Measurements from ENCODE around the gene KREMEN1. TPM values are rescaled to one million over a fixed set of nuclear protein-coding genes. Genes with fewer than 3 reads are reported as not detected.

Gene KREMEN1
- polyA plus RNA-seq, 1 of the 3 experiments (the other 2 are of a cell fraction) = 10.0 TPM

DNA sequence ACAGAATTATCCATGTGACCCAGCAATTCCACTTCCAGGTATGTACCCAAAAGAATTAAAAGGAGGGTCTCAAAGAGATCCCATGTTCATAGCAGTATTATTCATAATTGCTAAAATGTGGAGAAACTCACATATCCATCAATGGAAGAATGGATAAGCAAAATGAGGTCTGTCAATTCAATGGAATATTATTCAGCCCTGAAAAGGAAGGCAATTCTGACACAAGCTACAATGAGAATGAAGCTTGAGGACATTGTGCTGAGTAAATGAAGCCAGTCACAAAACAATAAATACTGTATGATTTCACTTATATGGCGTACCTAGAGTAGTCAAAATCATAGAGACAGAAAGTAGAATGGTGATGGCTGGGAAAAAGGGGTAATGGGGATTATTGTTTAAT is 113.5 kb downstream of the KREMEN1 start:
- CTCF ChIA-PET = interaction anchor here (1.8 to 2.9 kb wide), 3 partner anchors 15 to 59 kb away, joined by 5 to 12 read pairs (median 9); no protein-coding TSS in a partner anchor
- H3K27ac ChIP-seq (ENCODE audit: low read depth in 2 of 2, low read length in 1 of 2) = no peak overlapping the region
- H3K4me2 ChIP-seq = no peak overlapping the region
- H3K9me2 ChIP-seq = no peaks in the 10 kb centered on the region
- no peaks in the 10 kb centered on the region for H3K9me3 ChIP-seq
- no peak for TF ChIP-seq TAF1 (IDR thresholded peaks at IDR 0.05; ENCODE audit: borderline replicate concordance, low read depth, low read length)
- no peak for TF ChIP-seq GATA2 (CRISPR knock-in tag; IDR thresholded peaks at IDR 0.05)
- TF ChIP-seq, protein P1, sequence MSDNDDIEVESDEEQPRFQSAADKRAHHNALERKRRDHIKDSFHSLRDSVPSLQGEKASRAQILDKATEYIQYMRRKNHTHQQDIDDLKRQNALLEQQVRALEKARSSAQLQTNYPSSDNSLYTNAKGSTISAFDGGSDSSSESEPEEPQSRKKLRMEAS (IDR thresholded peaks at IDR 0.05; ENCODE audit: low read depth) = no peak
- TF ChIP-seq JUND (IDR thresholded peaks at IDR 0.05) = no peak
- no peak for TF ChIP-seq TCF12 (IDR thresholded peaks at IDR 0.05)
- no peak for TF ChIP-seq NFIC (IDR thresholded peaks at IDR 0.05; ENCODE audit: borderline replicate concordance)
- TF ChIP-seq, protein P2, sequence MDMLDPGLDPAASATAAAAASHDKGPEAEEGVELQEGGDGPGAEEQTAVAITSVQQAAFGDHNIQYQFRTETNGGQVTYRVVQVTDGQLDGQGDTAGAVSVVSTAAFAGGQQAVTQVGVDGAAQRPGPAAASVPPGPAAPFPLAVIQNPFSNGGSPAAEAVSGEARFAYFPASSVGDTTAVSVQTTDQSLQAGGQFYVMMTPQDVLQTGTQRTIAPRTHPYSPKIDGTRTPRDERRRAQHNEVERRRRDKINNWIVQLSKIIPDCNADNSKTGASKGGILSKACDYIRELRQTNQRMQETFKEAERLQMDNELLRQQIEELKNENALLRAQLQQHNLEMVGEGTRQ (IDR thresholded peaks at IDR 0.05; ENCODE audit: borderline replicate concordance, low read depth, low read length) = no peak
- TF ChIP-seq EP300 (IDR thresholded peaks at IDR 0.05; ENCODE audit: borderline replicate concordance in 1 of 2, low read depth in 1 of 2, low read length in 1 of 2) = no peak
- no peak for TF ChIP-seq RAD21 (IDR thresholded peaks at IDR 0.05; ENCODE audit: low read length)
- TF ChIP-seq CHD2 (IDR thresholded peaks at IDR 0.05; ENCODE audit: low read length, partially characterized antibody) = no peak
- TF ChIP-seq TEAD4 (IDR thresholded peaks at IDR 0.05; ENCODE audit: borderline replicate concordance, insufficient read depth) = no peak
- TF ChIP-seq MXI1 (IDR thresholded peaks at IDR 0.05; ENCODE audit: low read depth, low read length) = no peak
- TF ChIP-seq EZH2phosphoT487 (IDR thresholded peaks at IDR 0.05; ENCODE audit: borderline replicate concordance, low read depth) = no peak
- no peak for TF ChIP-seq RXRA (IDR thresholded peaks at IDR 0.05; ENCODE audit: borderline replicate concordance, low read depth)
- TF ChIP-seq POLR2AphosphoS5 (IDR thresholded peaks at IDR 0.05; ENCODE audit: low read depth, low read length) = no peak
- TF ChIP-seq RFX5 (IDR thresholded peaks at IDR 0.05; ENCODE audit: low read length) = no peak
- TF ChIP-seq, protein P3, sequence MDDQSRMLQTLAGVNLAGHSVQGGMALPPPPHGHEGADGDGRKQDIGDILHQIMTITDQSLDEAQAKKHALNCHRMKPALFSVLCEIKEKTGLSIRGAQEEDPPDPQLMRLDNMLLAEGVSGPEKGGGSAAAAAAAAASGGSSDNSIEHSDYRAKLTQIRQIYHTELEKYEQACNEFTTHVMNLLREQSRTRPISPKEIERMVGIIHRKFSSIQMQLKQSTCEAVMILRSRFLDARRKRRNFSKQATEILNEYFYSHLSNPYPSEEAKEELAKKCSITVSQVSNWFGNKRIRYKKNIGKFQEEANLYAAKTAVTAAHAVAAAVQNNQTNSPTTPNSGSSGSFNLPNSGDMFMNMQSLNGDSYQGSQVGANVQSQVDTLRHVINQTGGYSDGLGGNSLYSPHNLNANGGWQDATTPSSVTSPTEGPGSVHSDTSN (IDR thresholded peaks at IDR 0.05) = no peak
- no peaks in the 10 kb centered on the region for H3F3A ChIP-seq (replicated peaks; ENCODE audit: insufficient read depth)
- H3K9ac ChIP-seq = no peak overlapping the region
- no peaks in the 10 kb centered on the region for H4K20me1 ChIP-seq (ENCODE audit: insufficient read depth)
- DNase-seq = no peak
- H3K27me3 ChIP-seq (ENCODE audit: insufficient read depth) = no peaks in the 10 kb centered on the region
- no peaks in the 10 kb centered on the region; a peak in 1 of 4 replicates for H3K4me1 ChIP-seq (ENCODE audit: control insufficient read depth in 1 of 2, insufficient read depth in 2 of 2, low read depth in 1 of 2, low read length in 1 of 2)
- H3K36me3 ChIP-seq (replicated peaks in 1 of 2; ENCODE audit: control insufficient read depth in 1 of 2, insufficient read depth in 2 of 2, low read length in 1 of 2) = no peaks in the 10 kb centered on the region
- no peaks in the 10 kb centered on the region for H3K79me2 ChIP-seq (ENCODE audit: insufficient read depth)
- H3K4me3 ChIP-seq (ENCODE audit: low read depth in 2 of 2, low read length in 1 of 2) = no peak overlapping the region
- POLR2A ChIA-PET = no interaction called here
- no peak overlapping the region for H2AFZ ChIP-seq (ENCODE audit: low read depth)
- 83% methylated on average over 1 of the region's 1 CpG for WGBS (ENCODE audit: low lambda C conversion rate)

DNA sequence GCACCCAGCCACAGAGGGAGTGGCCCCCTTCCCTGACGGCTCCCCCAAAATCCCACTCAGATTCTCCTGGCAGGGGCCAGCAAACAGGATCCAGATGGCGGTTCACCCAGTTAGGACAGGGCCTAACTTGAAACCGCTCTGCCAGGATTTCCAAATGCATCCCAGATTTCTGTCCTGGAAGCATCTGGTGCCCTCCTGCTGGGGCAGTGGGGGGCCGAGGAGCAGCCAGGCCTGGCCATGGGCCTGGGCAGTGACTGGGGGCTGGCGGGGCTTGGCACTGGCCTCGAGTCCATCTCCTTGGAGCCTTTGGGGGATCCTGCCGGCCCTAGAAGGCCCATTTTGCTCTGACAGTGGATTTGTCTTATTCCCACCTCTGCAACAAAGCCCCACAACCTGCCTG is 115.0 kb downstream of the KREMEN1 start:
- CTCF ChIA-PET = no interaction called here
- Histone ChIP-seq H4K20me1 (ENCODE audit: insufficient read depth) (no peaks in the 10 kb centered on the region), H2AFZ (ENCODE audit: low read depth) (no peak overlapping the region), H3K4me2 (no peak overlapping the region), H3K4me3 (ENCODE audit: low read depth in 2 of 2, low read length in 1 of 2) (no peak overlapping the region), H3F3A (replicated peaks; ENCODE audit: insufficient read depth) (no peaks in the 10 kb centered on the region), H3K4me1 (ENCODE audit: control insufficient read depth in 1 of 2, insufficient read depth in 2 of 2, low read depth in 1 of 2, low read length in 1 of 2) (no peaks in the 10 kb centered on the region; a peak in 1 of 4 replicates), H3K27ac (ENCODE audit: low read depth in 2 of 2, low read length in 1 of 2) (no peak overlapping the region; a peak in 1 of 4 replicates), H3K9me2 (no peaks in the 10 kb centered on the region), H3K27me3 (ENCODE audit: insufficient read depth) (no peaks in the 10 kb centered on the region), H3K79me2 (ENCODE audit: insufficient read depth) (no peaks in the 10 kb centered on the region), H3K9me3 (no peaks in the 10 kb centered on the region), H3K36me3 (replicated peaks in 1 of 2; ENCODE audit: control insufficient read depth in 1 of 2, insufficient read depth in 2 of 2, low read length in 1 of 2) (no peaks in the 10 kb centered on the region), H3K9ac (no peak overlapping the region)
- DNase-seq = peak; percentile 50
- WGBS (ENCODE audit: low lambda C conversion rate) = 71% methylated on average over 6 of the region's 7 CpGs
- POLR2A ChIA-PET = no interaction called here
- TF ChIP-seq RCOR1 (IDR thresholded peaks at IDR 0.05; ENCODE audit: low read length) (no peak), FOXJ3 (CRISPR knock-in tag; IDR thresholded peaks at IDR 0.05) (no peak), RAD21 (IDR thresholded peaks at IDR 0.05; ENCODE audit: low read length) (no peak), FOXM1 (IDR thresholded peaks at IDR 0.05; ENCODE audit: low read depth) (no peak), TCF12 (IDR thresholded peaks at IDR 0.05) (no peak), POLR2AphosphoS5 (IDR thresholded peaks at IDR 0.05; ENCODE audit: low read depth, low read length) (no peak), RFX5 (IDR thresholded peaks at IDR 0.05; ENCODE audit: low read length) (no peak)
- TF ChIP-seq, protein P2 (IDR thresholded peaks at IDR 0.05; ENCODE audit: borderline replicate concordance, low read depth, low read length) = no peak
